Breast epithelium (tissue), 3 donors: ENCODE data around the gene EOLA1.

Experiments
- POLR2A ChIP-seq: fragments of 450-650 bp; IDR thresholded peaks from one replicate; pipeline ENCODE4 v1.6.1; 2016; ENCODE audit warnings: antibody characterized with exemption, mild to moderate bottlenecking, moderate library complexity
- POLR2AphosphoS5 ChIP-seq, 3 donors: sonication (generic); formaldehyde crosslinking; IDR thresholded peaks; one replicate each; pipeline ENCODE4 v1.6.1; 2017; ENCODE audit warnings: antibody characterized with exemption in 3 of 3
- TF ChIP-seq, protein P1 (sequence below), 3 donors: fragments of 450-650 bp; IDR thresholded peaks; one replicate each; pipeline ENCODE4 v1.5.1; 2016 to 2017; ENCODE audit warnings: antibody characterized with exemption in 3 of 3, mild to moderate bottlenecking in 3 of 3, moderate library complexity in 3 of 3

DNA sequence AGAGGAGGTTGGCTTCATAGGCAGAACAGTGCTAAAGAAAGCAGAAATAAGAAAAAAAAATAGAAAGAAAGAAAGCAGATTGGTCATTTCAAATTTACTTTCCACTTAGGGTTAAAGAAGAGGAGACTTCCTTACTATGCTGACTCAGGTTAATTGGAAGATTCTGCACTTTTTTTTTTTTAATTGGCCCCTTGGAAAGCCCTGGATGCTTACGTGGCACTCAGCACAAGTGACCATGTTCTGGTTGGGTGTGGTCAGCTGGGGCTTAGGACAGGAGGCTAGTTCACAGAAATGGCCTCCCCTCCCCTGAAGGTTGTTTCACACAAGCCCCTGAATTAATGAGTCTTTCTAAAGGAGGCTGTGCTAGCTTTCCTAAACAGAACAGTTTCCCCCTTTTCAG is 31.9 kb downstream of the EOLA1 start:
- no peak for TF ChIP-seq POLR2AphosphoS5 (IDR thresholded peaks at IDR 0.05)
- TF ChIP-seq, protein P1, sequence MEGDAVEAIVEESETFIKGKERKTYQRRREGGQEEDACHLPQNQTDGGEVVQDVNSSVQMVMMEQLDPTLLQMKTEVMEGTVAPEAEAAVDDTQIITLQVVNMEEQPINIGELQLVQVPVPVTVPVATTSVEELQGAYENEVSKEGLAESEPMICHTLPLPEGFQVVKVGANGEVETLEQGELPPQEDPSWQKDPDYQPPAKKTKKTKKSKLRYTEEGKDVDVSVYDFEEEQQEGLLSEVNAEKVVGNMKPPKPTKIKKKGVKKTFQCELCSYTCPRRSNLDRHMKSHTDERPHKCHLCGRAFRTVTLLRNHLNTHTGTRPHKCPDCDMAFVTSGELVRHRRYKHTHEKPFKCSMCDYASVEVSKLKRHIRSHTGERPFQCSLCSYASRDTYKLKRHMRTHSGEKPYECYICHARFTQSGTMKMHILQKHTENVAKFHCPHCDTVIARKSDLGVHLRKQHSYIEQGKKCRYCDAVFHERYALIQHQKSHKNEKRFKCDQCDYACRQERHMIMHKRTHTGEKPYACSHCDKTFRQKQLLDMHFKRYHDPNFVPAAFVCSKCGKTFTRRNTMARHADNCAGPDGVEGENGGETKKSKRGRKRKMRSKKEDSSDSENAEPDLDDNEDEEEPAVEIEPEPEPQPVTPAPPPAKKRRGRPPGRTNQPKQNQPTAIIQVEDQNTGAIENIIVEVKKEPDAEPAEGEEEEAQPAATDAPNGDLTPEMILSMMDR (IDR thresholded peaks at IDR 0.05), result no peak
- TF ChIP-seq POLR2A, result no peak
